Effector memory CD8-positive, alpha-beta T cell (primary cell): ENCODE measurements around the gene C14orf93.

ENCODE experiments used
- ATAC-seq: fragments of 150-1000 bp; cut with Tn5 transposase; replicated peaks from 2 replicates; pipeline ENCODE4 v1.10.0; 2021; ENCODE audit warnings: mild to moderate bottlenecking, moderate library complexity
- DNase-seq, 3 experiments: peaks; one replicate each; pipeline ENCODE4 v3.0.0; 2021
- H3K27ac Mint-ChIP-seq, 2 donors: one replicate each; pipeline ENCODE4 v1.8.0; 2022; ENCODE audit warnings: mild to moderate bottlenecking in 2 of 2, mixed read lengths in 2 of 2, moderate library complexity in 2 of 2
- H3K27me3 Mint-ChIP-seq, 2 donors: one replicate each; pipeline ENCODE4 v1.8.0; 2022; ENCODE audit warnings: mixed read lengths in 2 of 2
- H3K36me3 Mint-ChIP-seq: one replicate; pipeline ENCODE4 v1.8.0; 2022; ENCODE audit warnings: mild to moderate bottlenecking, moderate library complexity, mixed read lengths; ENCODE audit not compliant: insufficient read depth
- H3K4me1 Mint-ChIP-seq, 2 donors: one replicate each; pipeline ENCODE4 v1.8.0; 2022; ENCODE audit warnings: low read depth in 2 of 2, mixed read lengths in 2 of 2
- H3K4me3 Mint-ChIP-seq, 2 donors: one replicate each; pipeline ENCODE4 v1.8.0; 2022; ENCODE audit warnings: mild to moderate bottlenecking in 2 of 2, mixed read lengths in 2 of 2, moderate library complexity in 2 of 2
- H3K9me3 Mint-ChIP-seq, 2 donors: one replicate each; pipeline ENCODE4 v1.8.0; 2022; ENCODE audit warnings: mixed read lengths in 2 of 2
- total RNA-seq, 9 experiments: gene quantifications; one replicate each; lab custom pipeline; 2026; lab: John Stamatoyannopoulos, UW

The C14orf93 gene
- total RNA-seq: 5.4 to 16.1 (median 11.1) reads per million in 9 experiments

- H3K27ac Mint-ChIP-seq: peak within 1 kb of the TSS; percentile 80 to 96
- no peaks in the 10 kb centered on the region for H3K27me3 Mint-ChIP-seq
- H3K9me3 Mint-ChIP-seq: no peaks in the 10 kb centered on the region
- peaks cover 12% of the 10 kb centered on the region for H3K36me3 Mint-ChIP-seq
- peaks cover 12 to 25% of the 10 kb centered on the region in 2 donors for H3K4me1 Mint-ChIP-seq
- DNase-seq (peak; percentile 64 to 68 (median 68)), ATAC-seq (peak; percentile 23)
- peak within 1 kb of the TSS; percentile 83 to 86 for H3K4me3 Mint-ChIP-seq
Observed at GRCh38 chr14:23009939-23010726, at the start of gene C14orf93. Gene C14orf93, minus strand, starts transcription at chr14:23010143. Its CDS starts 11,120 bp downstream, at chr14:22999023.

- no peak for DNase-seq
Observed at GRCh38 chr14:23058654-23059504, 48.9 kb upstream of the C14orf93 start.

DNA sequence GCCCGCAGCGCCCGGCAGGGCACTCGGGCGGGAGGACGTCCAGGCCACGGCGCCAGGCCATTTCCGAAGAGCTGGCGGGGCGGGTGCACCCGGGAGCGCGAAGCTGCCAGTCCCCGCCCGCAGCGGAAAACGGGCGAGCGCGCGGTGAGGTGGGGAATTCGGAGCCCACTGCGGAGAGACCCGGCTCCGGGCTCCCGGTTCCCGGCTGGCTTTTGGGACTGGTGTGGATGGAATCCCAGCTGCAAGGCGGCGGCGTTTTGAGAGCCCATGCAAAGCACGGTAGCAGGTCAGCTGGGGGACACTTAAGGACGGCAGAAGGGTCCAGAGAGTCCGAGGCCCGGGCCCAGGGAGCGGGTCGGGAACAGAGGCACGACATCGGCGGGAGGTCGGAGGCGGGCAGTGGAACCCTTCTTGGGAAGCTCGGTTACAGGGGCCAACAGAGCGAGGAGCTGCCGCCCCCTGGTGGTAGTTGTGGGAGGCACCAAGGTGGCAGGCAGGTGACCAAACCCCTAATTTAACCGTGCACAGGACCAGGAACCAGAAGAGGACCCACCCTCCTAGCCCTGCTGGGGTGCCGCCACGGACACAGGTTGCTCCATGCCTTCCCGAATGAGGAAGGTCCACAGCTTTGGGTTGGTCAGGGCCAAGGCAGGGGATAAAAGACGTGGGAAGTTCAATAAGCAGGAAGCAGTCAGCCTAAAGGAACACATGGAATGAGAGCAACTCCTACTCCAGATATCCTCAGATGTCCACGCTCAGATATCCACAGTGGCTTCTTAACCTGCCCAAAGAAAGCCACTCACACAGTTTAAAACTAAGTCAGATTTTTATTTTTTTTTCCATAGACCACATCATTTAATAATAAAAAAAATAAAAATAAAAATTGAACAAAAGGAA lies 48.1 kb upstream of the C14orf93 start:
- Mint-ChIP-seq H3K4me3 (peak overlapping the region; percentile 84), H3K27me3 (no peaks in the 10 kb centered on the region), H3K36me3 (peaks cover 54% of the 10 kb centered on the region), H3K27ac (peak overlapping the region in 1 of 2 donors; percentile 73), H3K4me1 (peaks cover 17 to 22% of the 10 kb centered on the region in 2 donors), H3K9me3 (no peaks in the 10 kb centered on the region)
- ATAC-seq (peak; percentile 74), DNase-seq (peak; percentile 83 to 87 (median 83))

More at GRCh38 chr14:23058654-23059504, 48.9 kb upstream of the C14orf93 start:
- Mint-ChIP-seq H3K4me1 (peaks cover 17 to 22% of the 10 kb centered on the region in 2 donors), H3K27me3 (no peaks in the 10 kb centered on the region), H3K27ac (peak overlapping the region; percentile 12 to 35), H3K9me3 (no peaks in the 10 kb centered on the region), H3K36me3 (peaks cover 62% of the 10 kb centered on the region), H3K4me3 (peak overlapping the region; percentile 14 to 40)
- ATAC-seq: no peak

DNA sequence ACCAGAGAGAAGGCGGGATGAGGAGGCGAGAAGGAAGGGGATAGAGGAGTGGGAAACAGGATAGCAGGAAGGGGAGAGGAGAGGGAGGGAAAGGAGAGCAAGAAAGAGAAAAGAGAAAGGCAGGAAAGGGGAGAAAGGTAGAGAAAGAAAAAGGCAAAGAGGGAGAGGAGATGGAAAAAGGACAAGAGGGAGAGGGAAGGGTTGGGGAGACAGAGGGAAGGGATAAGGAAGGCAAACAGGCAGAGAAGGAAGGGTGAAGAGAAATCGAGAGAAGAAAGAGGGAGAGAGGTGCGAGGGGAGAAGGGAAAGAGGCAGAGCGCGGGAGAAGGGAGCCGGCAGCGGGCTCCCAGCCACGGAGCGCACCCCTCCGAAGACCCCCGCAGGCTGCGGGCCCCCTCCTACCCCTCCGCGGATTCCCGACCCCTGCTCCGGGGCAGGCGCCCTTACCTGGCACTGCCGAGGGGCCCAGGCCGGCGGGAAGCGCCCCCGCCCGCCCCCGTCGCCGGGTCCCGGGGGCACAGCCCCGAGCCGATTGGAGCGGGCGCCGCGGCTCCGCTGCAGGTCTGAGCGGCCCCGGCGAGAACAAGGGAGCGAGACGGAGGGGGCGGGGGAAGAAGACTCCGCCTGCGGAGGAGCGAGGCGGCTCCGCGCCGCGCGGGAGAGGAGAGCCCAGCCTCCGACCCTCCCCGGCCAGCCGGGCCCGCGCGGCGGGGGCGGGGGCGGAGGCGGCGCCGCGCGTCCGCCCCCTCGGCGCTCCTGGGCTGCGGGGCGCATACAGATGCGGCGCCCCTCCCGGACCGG lies 47.2 kb upstream of the C14orf93 start, which contains the start of gene CDH24:
Gene CDH24 (minus strand): TSS at position 565 of the 801 bp plus-strand sequence. CDS start 1,787 bp downstream, outside the sequence.
- peak within 1 kb of the TSS; percentile 84 for H3K4me3 Mint-ChIP-seq
- H3K4me1 Mint-ChIP-seq: peaks cover 17 to 22% of the 10 kb centered on the region in 2 donors
- DNase-seq (peak; percentile 57 to 67 (median 61)), ATAC-seq (peak; percentile 77)
- no peaks in the 10 kb centered on the region for H3K9me3 Mint-ChIP-seq
- peaks cover 45% of the 10 kb centered on the region for H3K36me3 Mint-ChIP-seq
- peak within 1 kb of the TSS; percentile 58 to 73 for H3K27ac Mint-ChIP-seq
- H3K27me3 Mint-ChIP-seq: no peaks in the 10 kb centered on the region

DNA sequence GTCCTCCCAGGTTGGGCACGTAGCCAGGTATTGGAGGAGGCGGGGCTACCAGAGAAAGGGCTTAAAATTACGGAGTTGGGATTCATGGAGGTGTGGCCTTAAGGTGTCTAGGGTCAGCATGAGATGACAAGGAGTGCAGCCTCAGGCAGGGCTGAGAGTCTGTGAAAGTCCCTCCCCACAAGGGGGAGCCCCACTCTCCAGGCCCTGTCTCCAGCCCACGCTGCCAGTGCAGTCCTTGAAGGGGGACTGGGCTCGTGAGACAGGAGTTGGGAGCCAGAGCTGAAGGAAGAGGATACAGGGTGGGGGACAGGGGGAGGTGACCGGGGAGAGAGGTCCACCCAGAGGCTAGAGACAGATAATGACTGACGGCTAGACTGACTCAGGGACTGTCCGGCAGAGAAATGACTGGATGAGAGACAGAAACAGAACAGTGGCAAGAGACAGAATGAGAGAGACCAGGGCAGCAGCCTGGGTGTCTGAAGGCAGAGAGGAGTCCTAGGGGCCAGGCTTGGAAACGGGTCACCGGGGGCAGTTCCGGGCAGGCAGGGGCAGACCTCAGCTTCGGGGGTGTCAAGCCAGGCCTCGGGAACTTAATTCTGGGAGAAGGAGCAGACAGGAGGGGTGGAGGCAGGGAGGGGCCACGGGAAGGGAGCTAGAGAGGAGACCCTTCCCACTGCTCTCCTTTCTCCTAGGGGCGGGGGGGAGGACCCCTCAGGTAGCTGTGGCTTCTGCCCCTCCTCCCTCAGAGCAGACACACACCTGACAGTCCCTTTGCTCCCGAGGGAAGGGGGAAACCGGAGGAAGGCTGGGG lies 46.4 kb upstream of the C14orf93 start:
- H3K4me1 Mint-ChIP-seq: peaks cover 17 to 22% of the 10 kb centered on the region in 2 donors
- H3K36me3 Mint-ChIP-seq: peaks cover 39% of the 10 kb centered on the region
- peak overlapping the region; percentile 25 to 58 for H3K27ac Mint-ChIP-seq
- ATAC-seq (peak; percentile 67), DNase-seq (peak; percentile 61 to 69 (median 64))
- H3K4me3 Mint-ChIP-seq: peak overlapping the region; percentile 84
- H3K9me3 Mint-ChIP-seq: no peaks in the 10 kb centered on the region
- H3K27me3 Mint-ChIP-seq: no peaks in the 10 kb centered on the region

GRCh38 chr14:23055621-23056144 lies 45.7 kb upstream of the C14orf93 start:
- Mint-ChIP-seq H3K36me3 (peaks cover 32% of the 10 kb centered on the region), H3K4me1 (peaks cover 17 to 22% of the 10 kb centered on the region in 2 donors), H3K27ac (peak overlapping the region; percentile 25 to 58), H3K27me3 (no peaks in the 10 kb centered on the region), H3K4me3 (peak overlapping the region; percentile 84), H3K9me3 (no peaks in the 10 kb centered on the region)
- DNase-seq: no peak
- no peak for ATAC-seq

DNA sequence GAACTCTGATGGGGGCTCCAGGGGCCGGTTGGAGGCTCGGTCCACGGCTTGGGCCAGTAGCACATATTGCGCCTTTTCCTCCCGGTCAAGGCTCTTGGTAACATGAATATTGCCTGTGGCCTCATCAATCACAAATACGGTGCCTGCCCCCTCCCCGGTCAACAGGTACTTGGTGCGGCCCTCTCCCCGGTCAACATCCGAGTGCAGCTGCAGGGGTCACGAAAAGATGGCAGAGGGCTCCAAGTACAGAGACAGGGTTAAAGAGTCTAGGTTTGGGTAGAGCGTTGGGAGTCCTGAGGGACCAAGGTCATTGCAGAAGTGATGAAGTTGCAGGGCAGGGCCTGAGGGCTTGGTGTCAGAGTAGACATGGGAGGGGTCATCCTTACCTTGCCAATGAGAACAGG lies 45.2 kb upstream of the C14orf93 start:
- Mint-ChIP-seq H3K36me3 (peaks cover 27% of the 10 kb centered on the region), H3K4me3 (no peak overlapping the region), H3K27me3 (no peaks in the 10 kb centered on the region), H3K4me1 (peaks cover 17 to 22% of the 10 kb centered on the region in 2 donors), H3K27ac (peak overlapping the region in 1 of 2 donors; percentile 41), H3K9me3 (no peaks in the 10 kb centered on the region)
- ATAC-seq (no peak), DNase-seq (no peak)

GRCh38 chr14:23054000-23054811 lies 44.3 kb upstream of the C14orf93 start:
- Mint-ChIP-seq H3K9me3 (no peaks in the 10 kb centered on the region), H3K27ac (no peak overlapping the region), H3K4me1 (peaks cover 17 to 22% of the 10 kb centered on the region in 2 donors), H3K36me3 (peaks cover 17% of the 10 kb centered on the region), H3K4me3 (no peak overlapping the region), H3K27me3 (no peaks in the 10 kb centered on the region)
- ATAC-seq: no peak
- no peak for DNase-seq

DNA sequence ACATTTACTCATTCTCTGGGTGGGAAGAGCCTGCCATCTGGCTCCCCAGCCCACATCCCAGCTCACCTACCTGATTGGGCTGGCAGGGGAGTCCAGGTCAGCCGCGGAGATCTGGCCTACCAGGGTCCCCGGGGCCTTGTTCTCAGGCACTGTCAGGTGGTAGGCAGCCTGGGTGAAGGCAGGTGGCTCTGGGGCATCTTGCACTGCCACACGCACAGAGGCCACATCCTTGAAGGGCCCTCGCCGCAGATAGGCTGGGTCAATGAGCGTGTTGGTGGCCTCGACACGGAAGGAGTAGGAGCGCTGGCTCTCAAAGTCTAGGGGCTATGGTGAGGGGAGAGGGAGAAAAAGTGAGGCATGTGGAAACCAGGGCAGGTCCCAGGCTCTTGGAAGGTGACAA lies 43.5 kb upstream of the C14orf93 start:
- Mint-ChIP-seq H3K27ac (no peak overlapping the region), H3K9me3 (no peaks in the 10 kb centered on the region), H3K4me3 (no peak overlapping the region), H3K27me3 (no peaks in the 10 kb centered on the region), H3K4me1 (peaks cover 17 to 22% of the 10 kb centered on the region in 2 donors), H3K36me3 (peaks cover 10% of the 10 kb centered on the region)
- ATAC-seq (no peak), DNase-seq (no peak)

GRCh38 chr14:23052671-23053070 lies 42.7 kb upstream of the C14orf93 start:
- no peaks in the 10 kb centered on the region for H3K9me3 Mint-ChIP-seq
- H3K36me3 Mint-ChIP-seq: peaks cover 2% of the 10 kb centered on the region
- DNase-seq: no peak
- H3K4me1 Mint-ChIP-seq: peaks cover 11 to 19% of the 10 kb centered on the region in 2 donors
- H3K27ac Mint-ChIP-seq: no peak overlapping the region
- H3K4me3 Mint-ChIP-seq: no peak overlapping the region
- H3K27me3 Mint-ChIP-seq: no peaks in the 10 kb centered on the region
- ATAC-seq: no peak
